Caco-2 (cell line): ENCODE results near the gene MPO. TPM values are rescaled to one million over a fixed set of nuclear protein-coding genes. Genes with fewer than 3 reads are reported as not detected.

Experiments used
- BruUV-seq: library from RNA; stranded (reverse); fragments of 400-500 nt; replicated peaks from 2 replicates; lab custom pipeline; 2021; lab: Mats Ljungman, UMichigan
- CTCF ChIA-PET: fragments of 300-600 bp; sonication (Branson Sonifier 250); formaldehyde crosslinking; loops from one replicate; lab custom pipeline; 2022; ENCODE audit warnings: antibody characterized with exemption; lab: Charles Lee
- POLR2A ChIA-PET: fragments of 300-600 bp; sonication (Branson Sonifier 250); formaldehyde crosslinking; loops from one replicate; lab custom pipeline; 2022; ENCODE audit warnings: antibody characterized with exemption; lab: Charles Lee
- DNase-seq, 2 experiments: peaks; one replicate each; pipeline versions ENCODE4 v3.0.0 to v3.0.0-alpha.2; 2020 to 2022
- H3K27me3 ChIP-seq: replicated peaks from 2 replicates; pipeline ENCODE4 v1.6.0; 2011; ENCODE audit warnings: low read length; ENCODE audit not compliant: control insufficient read depth, insufficient read depth
- H3K36me3 ChIP-seq: 2 replicates; pipeline ENCODE4 v1.5.1; 2011; ENCODE audit warnings: low read length; ENCODE audit not compliant: control insufficient read depth, insufficient read depth
- H3K4me1 ChIP-seq: fragments of 250-450 bp; sonication (Bioruptor Pico); 2 replicates; pipeline ENCODE4 v1.5.1; 2020; ENCODE audit warnings: mild to moderate bottlenecking
- H3K4me3 ChIP-seq: 2 replicates; pipeline ENCODE4 v1.5.1; 2011; ENCODE audit warnings: low read depth, mild to moderate bottlenecking, control low read depth, low read length
- H3K9me3 ChIP-seq: fragments of 250-450 bp; sonication (Bioruptor Pico); 2 replicates; pipeline ENCODE4 v1.5.1; 2020; ENCODE audit warnings: mild to moderate bottlenecking, moderate library complexity
- H3K27ac Mint-ChIP-seq: one replicate; pipeline ENCODE4 v1.8.0; 2022; ENCODE audit warnings: mixed read lengths; ENCODE audit not compliant: unreplicated experiment
- H3K27me3 Mint-ChIP-seq: one replicate; pipeline ENCODE4 v1.8.0; 2022; ENCODE audit warnings: mixed read lengths; ENCODE audit not compliant: insufficient read depth, unreplicated experiment
- H3K36me3 Mint-ChIP-seq: one replicate; pipeline ENCODE4 v1.8.0; 2022; ENCODE audit warnings: mild to moderate bottlenecking, mixed read lengths; ENCODE audit not compliant: insufficient read depth, unreplicated experiment
- H3K4me1 Mint-ChIP-seq: one replicate; pipeline ENCODE4 v1.8.0; 2022; ENCODE audit warnings: low read depth, mixed read lengths; ENCODE audit not compliant: unreplicated experiment
- H3K4me3 Mint-ChIP-seq: one replicate; pipeline ENCODE4 v1.8.0; 2022; ENCODE audit warnings: mild to moderate bottlenecking, moderate library complexity, mixed read lengths; ENCODE audit not compliant: unreplicated experiment
- H3K9me3 Mint-ChIP-seq: one replicate; pipeline ENCODE4 v1.8.0; 2022; ENCODE audit warnings: mixed read lengths; ENCODE audit not compliant: unreplicated experiment
- intact Hi-C: fragments of 100-400 bp; cut with micrococcal nuclease; formaldehyde crosslinking; loops from one replicate; pipeline ENCODE4 v1.10.0; 2022; ENCODE audit not compliant: unreplicated experiment
- total RNA-seq: library from RNA; stranded (reverse); gene quantifications from 2 replicates; pipeline ENCODE4 v1.2.3, GENCODE V29; 2022
- TF ChIP-seq, protein P1 (sequence below), 2 experiments: fragments of 200-600 bp in 1 of 2; IDR thresholded peaks; 1 replicate in 1 of 2; 2 replicates in 1 of 2; pipeline versions ENCODE4 v1.5.1 to v1.8.0; 2011 to 2022; ENCODE audit warnings: antibody characterized with exemption in 1 of 2, control low read depth in 1 of 2, inconsistent platforms in 1 of 2, low read depth in 1 of 2, low read length in 1 of 2, mild to moderate bottlenecking in 1 of 2, moderate library complexity in 1 of 2; ENCODE audit not compliant: insufficient read depth in 1 of 2, severe bottlenecking in 1 of 2, unreplicated experiment in 1 of 2

MPO gene
- total RNA-seq, 1 experiment from 2014 or later = 0.23 TPM

GRCh38 chr17:58248955-58249269 lies 31.8 kb downstream of the MPO start:
- H3K4me3 Mint-ChIP-seq = peak overlapping the region; percentile 76
- Histone ChIP-seq H3K36me3 (no peaks in the 10 kb centered on the region), H3K9me3 (no peaks in the 10 kb centered on the region), H3K27me3 (no peaks in the 10 kb centered on the region), H3K4me3 (no peak overlapping the region), H3K4me1 (peaks cover 3% of the 10 kb centered on the region)
- H3K27me3 Mint-ChIP-seq = peaks cover 8% of the 10 kb centered on the region
- peaks cover 16% of the 10 kb centered on the region for H3K4me1 Mint-ChIP-seq
- no peaks in the 10 kb centered on the region for H3K36me3 Mint-ChIP-seq
- DNase-seq = no peak
- TF ChIP-seq, protein P1, sequence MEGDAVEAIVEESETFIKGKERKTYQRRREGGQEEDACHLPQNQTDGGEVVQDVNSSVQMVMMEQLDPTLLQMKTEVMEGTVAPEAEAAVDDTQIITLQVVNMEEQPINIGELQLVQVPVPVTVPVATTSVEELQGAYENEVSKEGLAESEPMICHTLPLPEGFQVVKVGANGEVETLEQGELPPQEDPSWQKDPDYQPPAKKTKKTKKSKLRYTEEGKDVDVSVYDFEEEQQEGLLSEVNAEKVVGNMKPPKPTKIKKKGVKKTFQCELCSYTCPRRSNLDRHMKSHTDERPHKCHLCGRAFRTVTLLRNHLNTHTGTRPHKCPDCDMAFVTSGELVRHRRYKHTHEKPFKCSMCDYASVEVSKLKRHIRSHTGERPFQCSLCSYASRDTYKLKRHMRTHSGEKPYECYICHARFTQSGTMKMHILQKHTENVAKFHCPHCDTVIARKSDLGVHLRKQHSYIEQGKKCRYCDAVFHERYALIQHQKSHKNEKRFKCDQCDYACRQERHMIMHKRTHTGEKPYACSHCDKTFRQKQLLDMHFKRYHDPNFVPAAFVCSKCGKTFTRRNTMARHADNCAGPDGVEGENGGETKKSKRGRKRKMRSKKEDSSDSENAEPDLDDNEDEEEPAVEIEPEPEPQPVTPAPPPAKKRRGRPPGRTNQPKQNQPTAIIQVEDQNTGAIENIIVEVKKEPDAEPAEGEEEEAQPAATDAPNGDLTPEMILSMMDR (IDR thresholded peaks at IDR 0.05; ENCODE audit: insufficient read depth in 1 of 2, low read depth in 1 of 2, low read length in 1 of 2, severe bottlenecking in 1 of 2, unreplicated experiment in 1 of 2) = no peak
- no TSS peak for BruUV-seq
- no peak overlapping the region for H3K27ac Mint-ChIP-seq
- ChIA-PET CTCF (interaction anchor here (0.9 to 1.6 kb wide), 4 partner anchors 17 to 69 kb away, joined by 3 to 6 read pairs (median 5); partner anchors contain the start of gene MKS1), POLR2A (interaction anchor here (0.6 kb wide), 2 partner anchors 81 to 992 kb away, joined by 5 to 13 read pairs; partner anchors contain the start of gene MSI2)
- intact Hi-C loops = no loop called here
- H3K9me3 Mint-ChIP-seq = no peaks in the 10 kb centered on the region

- ChIA-PET POLR2A (no interaction called here), CTCF (no interaction called here)
- no TSS peak for BruUV-seq
- Histone ChIP-seq H3K9me3 (no peaks in the 10 kb centered on the region), H3K4me3 (no peak overlapping the region), H3K4me1 (peaks cover 3% of the 10 kb centered on the region), H3K36me3 (no peaks in the 10 kb centered on the region), H3K27me3 (no peaks in the 10 kb centered on the region)
- Mint-ChIP-seq H3K27ac (no peak overlapping the region), H3K4me3 (no peak overlapping the region), H3K27me3 (peaks cover 16% of the 10 kb centered on the region), H3K36me3 (peaks cover 4% of the 10 kb centered on the region), H3K9me3 (no peaks in the 10 kb centered on the region), H3K4me1 (peaks cover 17% of the 10 kb centered on the region)
- intact Hi-C loops = no loop called here
- TF ChIP-seq, protein P1 (IDR thresholded peaks at IDR 0.05; ENCODE audit: insufficient read depth in 1 of 2, low read depth in 1 of 2, low read length in 1 of 2, severe bottlenecking in 1 of 2, unreplicated experiment in 1 of 2) = no peak
- DNase-seq = no peak
These were observed 33.0 kb downstream of the MPO start for GRCh38 chr17:58247511-58248363.

GRCh38 chr17:58246781-58247180 lies 34.0 kb downstream of the MPO start:
- intact Hi-C loops = no loop called here
- DNase-seq = no peak
- H3K4me1 Mint-ChIP-seq = peaks cover 17% of the 10 kb centered on the region
- no peak overlapping the region for H3K4me3 Mint-ChIP-seq
- H3K27me3 Mint-ChIP-seq = peaks cover 13% of the 10 kb centered on the region
- H3K27ac Mint-ChIP-seq = no peak overlapping the region
- POLR2A ChIA-PET = no interaction called here
- H3K9me3 ChIP-seq = no peaks in the 10 kb centered on the region
- no peaks in the 10 kb centered on the region for H3K9me3 Mint-ChIP-seq
- H3K4me1 ChIP-seq = peaks cover 3% of the 10 kb centered on the region
- no peaks in the 10 kb centered on the region for H3K27me3 ChIP-seq
- H3K36me3 ChIP-seq = no peaks in the 10 kb centered on the region
- H3K4me3 ChIP-seq = no peak overlapping the region
- TF ChIP-seq, protein P1 (IDR thresholded peaks at IDR 0.05; ENCODE audit: insufficient read depth in 1 of 2, low read depth in 1 of 2, low read length in 1 of 2, severe bottlenecking in 1 of 2, unreplicated experiment in 1 of 2) = no peak
- CTCF ChIA-PET = interaction anchor here (0.6 kb wide), 1 partner anchor 63 kb away, joined by 4 read pairs; no protein-coding TSS in a partner anchor
- BruUV-seq = no TSS peak
- H3K36me3 Mint-ChIP-seq = peaks cover 5% of the 10 kb centered on the region
